Measurements from ENCODE around the gene NPR2. TPM values are rescaled to one million over a fixed set of nuclear protein-coding genes. Genes with fewer than 3 reads are reported as not detected.

The NPR2 gene
- total RNA-seq, 1 experiment from 2014 or later = 18.8 TPM

GRCh38 chr9:35746583-35746982 is 44.8 kb upstream of the NPR2 start:
- intact Hi-C loops (cut with micrococcal nuclease) = no loop called here
- Histone ChIP-seq H3K4me1 (ENCODE audit: control insufficient read depth in 1 of 2, insufficient read depth in 2 of 2, low read length in 2 of 2) (peaks cover 21 to 25% of the 10 kb centered on the region in 2 experiments), H3K4me3 (replicated peaks in 1 of 2; ENCODE audit: low read depth in 1 of 2, low read length in 2 of 2) (no peak overlapping the region), H2AFZ (ENCODE audit: low read depth, low read length, poor library complexity, severe bottlenecking) (no peak overlapping the region), H3K27ac (ENCODE audit: low read depth, low read length) (no peak overlapping the region), H3K36me3 (ENCODE audit: control insufficient read depth in 1 of 2, insufficient read depth in 2 of 2, low read length in 2 of 2) (peaks cover 37 to 42% of the 10 kb centered on the region in 2 experiments; a peak in 3 of 4 replicates), H3K4me2 (ENCODE audit: low read length) (peak overlapping the region; percentile 96), H3K9me3 (ENCODE audit: control insufficient read depth in 1 of 2, insufficient read depth in 1 of 2, low read depth in 1 of 2, low read length in 2 of 2) (no peaks in the 10 kb centered on the region), H3K9me2 (ENCODE audit: insufficient read depth) (no peaks in the 10 kb centered on the region), H3K9ac (ENCODE audit: low read length) (no peak overlapping the region), H3K79me2 (ENCODE audit: insufficient read depth, low read length) (peaks cover 77% of the 10 kb centered on the region), H3K27me3 (ENCODE audit: insufficient read depth, low read length) (no peaks in the 10 kb centered on the region), H4K20me1 (ENCODE audit: insufficient read depth) (peaks cover 7% of the 10 kb centered on the region; the same call in 1 of the 2 replicates)
- TF ChIP-seq FOSL1 (IDR thresholded peaks at IDR 0.05; ENCODE audit: low read depth) (no peak), ZNF274 (IDR thresholded peaks at IDR 0.05; ENCODE audit: low read depth, low read length) (no peak), ATF3 (IDR thresholded peaks at IDR 0.05) (no peak), SP1 (IDR thresholded peaks at IDR 0.05; ENCODE audit: low read depth) (no peak), ZBTB33 (IDR thresholded peaks at IDR 0.05; ENCODE audit: extremely low read depth, insufficient replicate concordance, low read length) (no peak), POLR2AphosphoS5 (IDR thresholded peaks at IDR 0.05; ENCODE audit: low read depth, low read length) (no peak), EZH2 (IDR thresholded peaks at IDR 0.05) (no peak), REST (IDR thresholded peaks at IDR 0.05; ENCODE audit: low read depth) (no peak), CBX3 (IDR thresholded peaks at IDR 0.05; ENCODE audit: low read depth) (no peak), YY1 (IDR thresholded peaks at IDR 0.05; ENCODE audit: extremely low read depth, insufficient replicate concordance, low read depth, low read length) (no peak)
- ChIA-PET POLR2A (no interaction called here), CTCF (interaction anchor here (0.8 to 1.9 kb wide), 2 partner anchors 10 kb away, joined by 3 to 6 read pairs; no protein-coding TSS in a partner anchor), RAD21 (ENCODE audit: low non-redundant PET in 1 of 2, low total read pairs in 2 of 2, uncharacterized antibody in 2 of 2, unreplicated experiment in 2 of 2) (no interaction called here)
- BruUV-seq (replicated peaks) = no TSS peak
- no peak for DNase-seq (ENCODE audit: low read depth, low spot score)
- no peak for ATAC-seq
